Measurements from ENCODE around the gene OMA1. TPM values are rescaled to one million over a fixed set of nuclear protein-coding genes. Genes with fewer than 3 reads are reported as not detected.
"Not testable (repeated sequence)": the region's sequence is repeated elsewhere in the genome, so short reads cannot be mapped to it uniquely, and the experiment has no call there.

OMA1 gene
- total RNA-seq, 2 experiments from 2014 or later: 15.4 to 16.6 TPM

GRCh38 chr1:58505286-58505685 is 41.2 kb downstream of the OMA1 start:
- no peak for DNase-seq
- H3K27ac Mint-ChIP-seq: no peak overlapping the region
- CTCF ChIA-PET: interaction anchor here (1.0 kb wide), 1 partner anchor 10 kb away, joined by 3 read pairs; no protein-coding TSS in a partner anchor
- H3K27me3 Mint-ChIP-seq (ENCODE audit: low read depth): no peaks in the 10 kb centered on the region
- peaks cover 32% of the 10 kb centered on the region for H3K4me1 Mint-ChIP-seq (ENCODE audit: low read depth)
- no peak overlapping the region for H3K4me3 Mint-ChIP-seq
- no peaks in the 10 kb centered on the region for H3K9me3 Mint-ChIP-seq
- intact Hi-C loops (cut with micrococcal nuclease): no loop called here
- peaks cover 33% of the 10 kb centered on the region for H3K36me3 Mint-ChIP-seq (ENCODE audit: low read depth)

- Mint-ChIP-seq H3K9me3 (no peaks in the 10 kb centered on the region), H3K4me3 (no peak overlapping the region), H3K27me3 (ENCODE audit: low read depth) (no peaks in the 10 kb centered on the region), H3K36me3 (ENCODE audit: low read depth) (peaks cover 18% of the 10 kb centered on the region), H3K27ac (no peak overlapping the region), H3K4me1 (ENCODE audit: low read depth) (peaks cover 30% of the 10 kb centered on the region)
- no peak for DNase-seq
- CTCF ChIA-PET: interaction anchor here (0.9 kb wide), 1 partner anchor 150 kb away, joined by 3 read pairs; no protein-coding TSS in a partner anchor
- intact Hi-C loops (cut with micrococcal nuclease): no loop called here
Measured at GRCh38 chr1:58502519-58502918, 44.0 kb downstream of the OMA1 start.

GRCh38 chr1:58500043-58500442 is 46.5 kb downstream of the OMA1 start:
- CTCF ChIA-PET: interaction anchor here (2.6 kb wide), 1 partner anchor 15 kb away, joined by 10 read pairs; no protein-coding TSS in a partner anchor

GRCh38 chr1:58497499-58497898 is 49.0 kb downstream of the OMA1 start:
- Mint-ChIP-seq H3K27ac (no peak overlapping the region), H3K9me3 (no peaks in the 10 kb centered on the region), H3K4me3 (no peak overlapping the region), H3K4me1 (ENCODE audit: low read depth) (peaks cover 19% of the 10 kb centered on the region), H3K36me3 (ENCODE audit: low read depth) (peaks cover 21% of the 10 kb centered on the region), H3K27me3 (ENCODE audit: low read depth) (no peaks in the 10 kb centered on the region)
- no peak for DNase-seq
- intact Hi-C loops (cut with micrococcal nuclease): no loop called here
- CTCF ChIA-PET: no interaction called here

More at GRCh38 chr1:58500043-58500442, 46.5 kb downstream of the OMA1 start:
- intact Hi-C loops (cut with micrococcal nuclease): no loop called here
- Mint-ChIP-seq H3K36me3 (ENCODE audit: low read depth) (peaks cover 25% of the 10 kb centered on the region), H3K4me3 (no peak overlapping the region), H3K9me3 (no peaks in the 10 kb centered on the region), H3K4me1 (ENCODE audit: low read depth) (peaks cover 30% of the 10 kb centered on the region), H3K27me3 (ENCODE audit: low read depth) (no peaks in the 10 kb centered on the region), H3K27ac (no peak overlapping the region)
- no peak for DNase-seq

GRCh38 chr1:58496042-58496441 is 50.5 kb downstream of the OMA1 start:
- Mint-ChIP-seq H3K9me3 (no peaks in the 10 kb centered on the region), H3K4me1 (ENCODE audit: low read depth) (peaks cover 12% of the 10 kb centered on the region), H3K4me3 (no peak overlapping the region), H3K36me3 (ENCODE audit: low read depth) (peaks cover 27% of the 10 kb centered on the region), H3K27me3 (ENCODE audit: low read depth) (no peaks in the 10 kb centered on the region), H3K27ac (no peak overlapping the region)
- DNase-seq: no peak
- CTCF ChIA-PET: interaction anchor here (0.7 kb wide), 1 partner anchor 32 kb away, joined by 4 read pairs; no protein-coding TSS in a partner anchor
- intact Hi-C loops (cut with micrococcal nuclease): no loop called here

- DNase-seq; H3K9me3 Mint-ChIP-seq; H3K27ac Mint-ChIP-seq; H3K4me3 Mint-ChIP-seq; intact Hi-C loops (cut with micrococcal nuclease); H3K27me3 Mint-ChIP-seq (ENCODE audit: low read depth): not testable (repeated sequence)
- peaks cover 21% of the 10 kb centered on the region for H3K36me3 Mint-ChIP-seq (ENCODE audit: low read depth)
- peaks cover 13% of the 10 kb centered on the region for H3K4me1 Mint-ChIP-seq (ENCODE audit: low read depth)
- CTCF ChIA-PET: interaction anchor here (0.6 to 1.0 kb wide), 2 partner anchors 27 to 194 kb away, joined by 3 to 4 read pairs; no protein-coding TSS in a partner anchor
Measured at GRCh38 chr1:58488914-58489313, 57.6 kb downstream of the OMA1 start.

GRCh38 chr1:58487002-58487401 is 59.5 kb downstream of the OMA1 start:
- CTCF ChIA-PET: interaction anchor here (0.6 to 1.3 kb wide), 2 partner anchors 17 to 29 kb away, joined by 3 to 4 read pairs; no protein-coding TSS in a partner anchor
- no peak overlapping the region for H3K4me3 Mint-ChIP-seq
- H3K27ac Mint-ChIP-seq: no peak overlapping the region
- intact Hi-C loops (cut with micrococcal nuclease): no loop called here
- H3K27me3 Mint-ChIP-seq (ENCODE audit: low read depth): no peaks in the 10 kb centered on the region
- peaks cover 2% of the 10 kb centered on the region for H3K9me3 Mint-ChIP-seq
- H3K36me3 Mint-ChIP-seq (ENCODE audit: low read depth): peaks cover 25% of the 10 kb centered on the region
- peaks cover 11% of the 10 kb centered on the region for H3K4me1 Mint-ChIP-seq (ENCODE audit: low read depth)
- no peak for DNase-seq

- no peak overlapping the region for H3K27ac Mint-ChIP-seq
Measured at GRCh38 chr1:58481962-58482361, 64.6 kb downstream of the OMA1 start.

GRCh38 chr1:58480191-58480590 is 66.3 kb downstream of the OMA1 start:
- H3K36me3 Mint-ChIP-seq (ENCODE audit: low read depth): peaks cover 33% of the 10 kb centered on the region
- no peaks in the 10 kb centered on the region for H3K4me1 Mint-ChIP-seq (ENCODE audit: low read depth)

More at GRCh38 chr1:58481962-58482361, 64.6 kb downstream of the OMA1 start:
- intact Hi-C loops (cut with micrococcal nuclease): no loop called here
- H3K9me3 Mint-ChIP-seq: no peaks in the 10 kb centered on the region
- H3K36me3 Mint-ChIP-seq (ENCODE audit: low read depth): peaks cover 34% of the 10 kb centered on the region
- peaks cover 5% of the 10 kb centered on the region for H3K4me1 Mint-ChIP-seq (ENCODE audit: low read depth)
- no peak overlapping the region for H3K4me3 Mint-ChIP-seq
- CTCF ChIA-PET: no interaction called here
- no peaks in the 10 kb centered on the region for H3K27me3 Mint-ChIP-seq (ENCODE audit: low read depth)
- no peak for DNase-seq

GRCh38 chr1:58477390-58477789 is 69.1 kb downstream of the OMA1 start:
- DNase-seq: no peak
- no peaks in the 10 kb centered on the region for H3K4me1 Mint-ChIP-seq (ENCODE audit: low read depth)
- peaks cover 25% of the 10 kb centered on the region for H3K36me3 Mint-ChIP-seq (ENCODE audit: low read depth)
- no peaks in the 10 kb centered on the region for H3K27me3 Mint-ChIP-seq (ENCODE audit: low read depth)
- no peaks in the 10 kb centered on the region for H3K9me3 Mint-ChIP-seq
- H3K27ac Mint-ChIP-seq: no peak overlapping the region
- intact Hi-C loops (cut with micrococcal nuclease): no loop called here
- CTCF ChIA-PET: interaction anchor here (0.7 kb wide), 1 partner anchor 8 kb away, joined by 3 read pairs; no protein-coding TSS in a partner anchor
- no peak overlapping the region for H3K4me3 Mint-ChIP-seq

More at GRCh38 chr1:58480191-58480590, 66.3 kb downstream of the OMA1 start:
- no peaks in the 10 kb centered on the region for H3K9me3 Mint-ChIP-seq
- H3K4me3 Mint-ChIP-seq: no peak overlapping the region
- H3K27me3 Mint-ChIP-seq (ENCODE audit: low read depth): no peaks in the 10 kb centered on the region
- H3K27ac Mint-ChIP-seq: no peak overlapping the region
- intact Hi-C loops (cut with micrococcal nuclease): no loop called here
- no peak for DNase-seq
- CTCF ChIA-PET: no interaction called here

- Mint-ChIP-seq H3K9me3 (no peaks in the 10 kb centered on the region), H3K4me3 (no peak overlapping the region), H3K4me1 (ENCODE audit: low read depth) (no peaks in the 10 kb centered on the region), H3K27me3 (ENCODE audit: low read depth) (no peaks in the 10 kb centered on the region), H3K36me3 (ENCODE audit: low read depth) (peaks cover 19% of the 10 kb centered on the region), H3K27ac (no peak overlapping the region)
- CTCF ChIA-PET: interaction anchor here (0.7 kb wide), 1 partner anchor 677 kb away, joined by 3 read pairs; no protein-coding TSS in a partner anchor
- no peak for DNase-seq
- intact Hi-C loops (cut with micrococcal nuclease): no loop called here
Measured at GRCh38 chr1:58476179-58476578, 70.3 kb downstream of the OMA1 start.

GRCh38 chr1:58469476-58469875 is 77.0 kb downstream of the OMA1 start:
- Mint-ChIP-seq H3K36me3 (ENCODE audit: low read depth) (peaks cover 6% of the 10 kb centered on the region), H3K9me3 (no peaks in the 10 kb centered on the region), H3K27ac (no peak overlapping the region), H3K4me1 (ENCODE audit: low read depth) (no peaks in the 10 kb centered on the region), H3K27me3 (ENCODE audit: low read depth) (no peaks in the 10 kb centered on the region), H3K4me3 (no peak overlapping the region)
- CTCF ChIA-PET: interaction anchor here (0.6 to 1.1 kb wide), 4 partner anchors 13 to 1638 kb away, joined by 3 to 4 read pairs (median 4); no protein-coding TSS in a partner anchor
- intact Hi-C loops (cut with micrococcal nuclease): no loop called here
- DNase-seq: no peak

- Mint-ChIP-seq H3K4me3 (no peak overlapping the region), H3K27me3 (ENCODE audit: low read depth) (no peaks in the 10 kb centered on the region), H3K9me3 (no peaks in the 10 kb centered on the region), H3K27ac (no peak overlapping the region), H3K4me1 (ENCODE audit: low read depth) (no peaks in the 10 kb centered on the region), H3K36me3 (ENCODE audit: low read depth) (peaks cover 6% of the 10 kb centered on the region)
- no peak for DNase-seq
- CTCF ChIA-PET: interaction anchor here (0.6 to 1.1 kb wide), 4 partner anchors 14 to 1637 kb away, joined by 3 to 4 read pairs (median 4); no protein-coding TSS in a partner anchor
- intact Hi-C loops (cut with micrococcal nuclease): no loop called here
Measured at GRCh38 chr1:58469016-58469415, 77.5 kb downstream of the OMA1 start.

Measured in activated naive CD4-positive, alpha-beta T cell treated with anti-CD3 and anti-CD28 coated beads for 36 hours (primary cell).